GM12892 (cell line): ENCODE results near the gene HMGXB3.

Source experiments
- DNase-seq: peaks from one replicate; pipeline ENCODE4 v3.0.0; 2011; ENCODE audit not compliant: insufficient read length
- FAIRE-seq: peaks from 2 replicates; lab custom pipeline; 2011; peaks lifted over from hg19 to GRCh38; lab: Jason Lieb, UNC
- POLR2A ChIP-seq: IDR thresholded peaks from 2 replicates; pipeline ENCODE4 v1.6.1; 2011; ENCODE audit warnings: low read depth, low read length, control low read depth
- POLR2AphosphoS5 ChIP-seq: IDR thresholded peaks from 2 replicates; pipeline ENCODE4 v1.6.1; 2011; ENCODE audit warnings: low read depth, low read length, control low read depth
- TAF1 ChIP-seq: IDR thresholded peaks from 2 replicates; pipeline ENCODE4 v1.6.1; 2011; ENCODE audit warnings: low read depth, mild to moderate bottlenecking, control low read depth, low read length, borderline replicate concordance

Gene HMGXB3

GRCh38 chr5:150052226-150052955 is 51.9 kb downstream of the HMGXB3 start:
- no peak for DNase-seq
- TF ChIP-seq TAF1 (no peak), POLR2A (no peak)

GRCh38 chr5:150052956-150053712 is 52.6 kb downstream of the HMGXB3 start:
- DNase-seq (no peak), FAIRE-seq (no peak)
- TF ChIP-seq POLR2A (no peak), POLR2AphosphoS5 (no peak), TAF1 (no peak)

More at GRCh38 chr5:150052226-150052955, 51.9 kb downstream of the HMGXB3 start:
- no peak for FAIRE-seq

DNA sequence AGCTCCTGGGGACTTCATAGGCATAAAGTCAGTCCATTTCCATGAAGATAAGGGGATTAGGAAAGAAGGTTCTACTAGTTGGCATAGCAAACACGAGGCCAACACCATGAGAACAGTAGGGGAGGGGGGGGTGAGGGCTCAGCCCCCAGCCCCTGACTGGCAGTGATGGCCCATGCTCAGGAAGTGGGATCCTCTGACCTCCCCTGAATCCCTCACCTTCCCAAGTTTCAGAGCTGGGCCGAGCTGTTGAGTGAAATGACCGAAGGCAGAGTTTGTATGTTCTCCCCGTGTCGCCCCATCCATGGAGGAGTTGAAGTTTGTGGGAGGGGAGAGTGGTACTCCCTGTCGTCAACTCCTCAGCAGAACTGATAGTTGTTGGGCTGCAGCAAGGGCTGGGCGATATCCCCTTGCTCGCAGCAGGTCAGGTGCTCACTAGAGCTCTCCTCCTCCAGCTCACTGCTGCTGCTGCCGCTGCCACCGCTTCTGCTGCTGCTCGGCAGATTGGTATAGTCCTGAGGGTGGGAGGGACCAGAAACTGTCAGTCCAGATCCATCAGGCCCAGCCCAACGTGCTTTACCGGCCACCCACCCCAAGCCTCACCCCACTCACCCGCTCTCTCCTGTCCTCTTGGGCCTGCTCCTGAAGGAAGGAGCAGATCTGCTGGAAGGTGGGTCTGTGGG is 53.3 kb downstream of the HMGXB3 start:
- DNase-seq (no peak), FAIRE-seq (no peak)
- TF ChIP-seq POLR2A (no peak), POLR2AphosphoS5 (no peak), TAF1 (no peak)

DNA sequence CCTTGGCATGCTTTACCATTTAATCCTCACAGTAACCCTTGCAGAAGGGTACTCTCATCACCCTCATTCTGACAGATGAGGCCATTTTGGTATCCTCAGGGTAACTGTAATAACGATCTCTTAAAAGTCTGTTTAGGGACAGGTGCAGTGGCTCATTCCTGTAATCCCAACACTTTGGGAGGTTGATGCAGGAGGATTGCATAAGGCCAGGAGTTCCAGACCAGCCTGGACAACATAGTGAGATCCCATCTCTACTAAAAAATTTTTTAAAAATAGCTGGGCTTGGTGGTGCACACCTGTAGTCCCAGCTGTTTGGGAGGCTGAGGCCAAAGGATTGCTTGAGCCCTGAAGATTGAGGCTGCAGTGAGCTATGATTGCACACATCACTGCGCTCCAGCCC is 54.0 kb downstream of the HMGXB3 start:
- FAIRE-seq (no peak), DNase-seq (no peak)
- no peak for TF ChIP-seq POLR2AphosphoS5
- TF ChIP-seq TAF1, result no peak
- no peak for TF ChIP-seq POLR2A

GRCh38 chr5:150055326-150056074 is 55.0 kb downstream of the HMGXB3 start:
- FAIRE-seq (no peak), DNase-seq (no peak)
- TF ChIP-seq POLR2AphosphoS5, result no peak
- no peak for TF ChIP-seq POLR2A
- TF ChIP-seq TAF1, result no peak

DNA sequence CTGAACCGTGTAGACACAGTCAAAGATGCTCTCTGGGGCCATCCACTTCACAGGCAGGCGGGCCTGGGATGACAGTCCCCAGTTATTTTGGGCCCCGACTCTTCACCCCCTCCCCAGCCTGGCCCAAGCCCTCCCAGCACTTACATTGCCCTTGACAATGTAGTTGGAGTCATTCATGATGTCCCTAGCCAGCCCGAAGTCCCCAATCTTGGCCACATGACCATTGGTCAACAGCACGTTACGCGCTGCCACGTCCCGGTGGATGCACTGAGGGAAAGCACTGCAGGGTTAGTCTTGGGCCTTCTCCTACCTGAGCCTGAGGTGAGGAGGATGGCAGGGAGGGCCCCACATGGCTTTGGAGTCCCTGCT is 55.5 kb downstream of the HMGXB3 start:
- no peak for FAIRE-seq
- TF ChIP-seq POLR2AphosphoS5 (no peak), TAF1 (no peak), POLR2A (no peak)
- no peak for DNase-seq

- TF ChIP-seq POLR2AphosphoS5 (no peak), TAF1 (no peak), POLR2A (no peak)
- FAIRE-seq (no peak), DNase-seq (no peak)
Observed at GRCh38 chr5:150057052-150057451, 56.5 kb downstream of the HMGXB3 start.

DNA sequence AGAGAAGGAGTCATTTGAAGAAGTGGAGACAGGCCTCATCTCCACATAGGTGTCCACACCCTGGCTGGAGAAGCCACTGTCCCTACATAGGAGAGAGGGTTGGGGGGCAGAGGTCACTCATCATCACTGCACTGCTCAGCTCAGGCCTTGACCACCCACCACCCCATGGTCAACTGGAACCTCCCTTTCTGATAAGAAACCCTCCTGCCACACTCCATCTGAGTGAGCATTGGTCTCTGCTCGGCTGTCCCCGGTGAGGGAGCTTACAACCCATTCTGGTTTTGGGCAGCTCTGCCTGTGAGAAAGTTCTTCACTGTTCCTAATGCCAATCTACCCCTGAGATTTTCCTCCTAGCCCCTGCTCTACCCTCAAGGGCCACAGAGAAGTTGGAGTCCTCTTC is 57.0 kb downstream of the HMGXB3 start:
- no peak for DNase-seq
- FAIRE-seq, result no peak
- TF ChIP-seq POLR2A, result no peak
- no peak for TF ChIP-seq POLR2AphosphoS5
- TF ChIP-seq TAF1, result no peak

DNA sequence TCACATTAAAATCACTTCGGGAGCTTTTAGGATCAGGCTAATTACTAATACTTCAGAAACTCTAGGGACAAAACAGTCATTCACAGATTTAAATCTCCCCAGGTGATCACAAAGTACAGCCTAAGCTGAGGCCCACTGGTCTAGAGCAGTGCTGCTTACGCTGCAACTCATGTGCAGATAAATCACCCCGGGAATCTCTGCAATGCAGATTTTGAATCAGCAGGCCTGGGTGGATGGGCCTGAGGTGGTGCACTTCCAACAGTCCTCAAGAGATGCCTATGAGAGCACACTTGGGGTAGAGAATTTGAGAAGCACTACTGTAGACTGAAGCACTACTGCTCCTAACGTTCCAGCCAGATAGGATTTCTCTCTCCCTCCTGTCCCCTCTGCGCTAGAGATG is 57.5 kb downstream of the HMGXB3 start:
- no peak for TF ChIP-seq POLR2AphosphoS5
- no peak for TF ChIP-seq POLR2A
- no peak for TF ChIP-seq TAF1
- DNase-seq (no peak), FAIRE-seq (no peak)

GRCh38 chr5:150058480-150059126 is 58.1 kb downstream of the HMGXB3 start:
- TF ChIP-seq POLR2A (no peak), POLR2AphosphoS5 (no peak), TAF1 (no peak)
- DNase-seq, result no peak
- no peak for FAIRE-seq

GRCh38 chr5:150059623-150060022 is 59.1 kb downstream of the HMGXB3 start:
- no peak for TF ChIP-seq TAF1
- FAIRE-seq (no peak), DNase-seq (no peak)
